ENCODE results near the gene ABCC2. TPM values are rescaled to one million over a fixed set of nuclear protein-coding genes. Genes with fewer than 3 reads are reported as not detected.
"Not testable (repeated sequence)": the region's sequence is repeated elsewhere in the genome, so short reads cannot be mapped to it uniquely, and the experiment has no call there.

ABCC2 gene
- total and polyA plus RNA-seq, 2 donors from 2014 or later = 2.3 to 15.4 TPM

GRCh38 chr10:99742701-99743100 lies 39.7 kb upstream of the ABCC2 start:
- Histone ChIP-seq H3K4me1 (ENCODE audit: control insufficient read depth in 2 of 3, insufficient read depth in 2 of 3, low read depth in 1 of 3, low read length in 3 of 3) (no peaks in the 10 kb centered on the region), H3K4me3 (ENCODE audit: low read length in 3 of 3) (no peak overlapping the region), H3K27ac (ENCODE audit: low read depth in 2 of 2, low read length in 2 of 2) (no peak overlapping the region), H3K9ac (ENCODE audit: low read length in 3 of 3) (no peak overlapping the region), H3K9me3 (ENCODE audit: control insufficient read depth in 2 of 3, insufficient read depth in 1 of 3, low read length in 3 of 3) (peaks cover 0 to 6% (median 3%) of the 10 kb centered on the region in 3 donors), H3K36me3 (ENCODE audit: control insufficient read depth in 2 of 3, insufficient read depth in 3 of 3, low read length in 3 of 3) (peaks cover 16 to 51% (median 23%) of the 10 kb centered on the region in 3 donors), H3K27me3 (ENCODE audit: control insufficient read depth, insufficient read depth, low read length) (no peaks in the 10 kb centered on the region)
- no peak for FAIRE-seq
- intact Hi-C loops (cut with DNase I) = no loop called here
- no peak for TF ChIP-seq CTCF (IDR thresholded peaks at IDR 0.05; ENCODE audit: borderline replicate concordance, extremely low read depth, insufficient read depth)
- DNase-seq = no peak

GRCh38 chr10:99743841-99744240 lies 38.6 kb upstream of the ABCC2 start:
- FAIRE-seq = no peak
- Histone ChIP-seq H3K4me1 (ENCODE audit: control insufficient read depth in 2 of 3, insufficient read depth in 2 of 3, low read depth in 1 of 3, low read length in 3 of 3) (no peaks in the 10 kb centered on the region), H3K27me3 (ENCODE audit: control insufficient read depth, insufficient read depth, low read length) (no peaks in the 10 kb centered on the region), H3K9ac (ENCODE audit: low read length in 3 of 3) (no peak overlapping the region), H3K36me3 (ENCODE audit: control insufficient read depth in 2 of 3, insufficient read depth in 3 of 3, low read length in 3 of 3) (peaks cover 16 to 62% (median 23%) of the 10 kb centered on the region in 3 donors), H3K27ac (ENCODE audit: low read depth in 2 of 2, low read length in 2 of 2) (no peak overlapping the region), H3K4me3 (ENCODE audit: low read length in 3 of 3) (no peak overlapping the region), H3K9me3 (ENCODE audit: control insufficient read depth in 2 of 3, insufficient read depth in 1 of 3, low read length in 3 of 3) (peaks cover 0 to 6% (median 3%) of the 10 kb centered on the region in 3 donors)
- no peak for TF ChIP-seq CTCF (IDR thresholded peaks at IDR 0.05; ENCODE audit: borderline replicate concordance, extremely low read depth, insufficient read depth)
- intact Hi-C loops (cut with DNase I) = no loop called here
- DNase-seq = no peak

- intact Hi-C loops (cut with DNase I); FAIRE-seq; H3K9me3 ChIP-seq (ENCODE audit: control insufficient read depth in 2 of 3, insufficient read depth in 1 of 3, low read length in 3 of 3); DNase-seq; H3K27me3 ChIP-seq (ENCODE audit: control insufficient read depth, insufficient read depth, low read length); H3K4me1 ChIP-seq (ENCODE audit: control insufficient read depth in 2 of 3, insufficient read depth in 2 of 3, low read depth in 1 of 3, low read length in 3 of 3); H3K9ac ChIP-seq (ENCODE audit: low read length in 3 of 3); H3K27ac ChIP-seq (ENCODE audit: low read depth in 2 of 2, low read length in 2 of 2); H3K4me3 ChIP-seq (ENCODE audit: low read length in 3 of 3): not testable (repeated sequence)
- peaks cover 9 to 56% (median 24%) of the 10 kb centered on the region in 3 donors for H3K36me3 ChIP-seq (ENCODE audit: control insufficient read depth in 2 of 3, insufficient read depth in 3 of 3, low read length in 3 of 3)
Observed at GRCh38 chr10:99746166-99746565, 36.3 kb upstream of the ABCC2 start.

GRCh38 chr10:99748823-99749451 lies 33.5 kb upstream of the ABCC2 start:
- Histone ChIP-seq H3K27me3 (ENCODE audit: control insufficient read depth, insufficient read depth, low read length) (no peaks in the 10 kb centered on the region), H3K9me3 (ENCODE audit: control insufficient read depth in 2 of 3, insufficient read depth in 1 of 3, low read length in 3 of 3) (no peaks in the 10 kb centered on the region), H3K36me3 (ENCODE audit: control insufficient read depth in 2 of 3, insufficient read depth in 3 of 3, low read length in 3 of 3) (peaks cover 6 to 44% (median 14%) of the 10 kb centered on the region in 3 donors), H3K4me1 (ENCODE audit: control insufficient read depth in 2 of 3, insufficient read depth in 2 of 3, low read depth in 1 of 3, low read length in 3 of 3) (no peaks in the 10 kb centered on the region), H3K9ac (ENCODE audit: low read length in 3 of 3) (no peak overlapping the region), H3K4me3 (ENCODE audit: low read length in 3 of 3) (no peak overlapping the region), H3K27ac (ENCODE audit: low read depth in 2 of 2, low read length in 2 of 2) (no peak overlapping the region)
- no peak for TF ChIP-seq CTCF (IDR thresholded peaks at IDR 0.05; ENCODE audit: borderline replicate concordance, extremely low read depth, insufficient read depth)
- DNase-seq (no peak), FAIRE-seq (no peak)
- intact Hi-C loops (cut with DNase I) = no loop called here

All from kidney (tissue), 14 donors.